Glomerular visceral epithelial cell (primary cell): Measurements from ENCODE around the gene DUSP28.
"Not testable (repeated sequence)": the region's sequence is repeated elsewhere in the genome, so short reads cannot be mapped to it uniquely, and the experiment has no call there.

Experiments
- DNase-seq: peaks from one replicate; pipeline ENCODE4 v3.0.0-alpha.2; 2016; ENCODE audit errors: extremely low spot score

Gene DUSP28

GRCh38 chr2:240560480-240561324 lies 545 bp downstream of the DUSP28 start:
- DNase-seq, result peak; percentile 99

- peak; percentile 42 for DNase-seq
Measured at GRCh38 chr2:240561325-240561971, 1.3 kb downstream of the DUSP28 start.

GRCh38 chr2:240563231-240563630 lies 3.1 kb downstream of the DUSP28 start:
- not testable (repeated sequence) for DNase-seq

GRCh38 chr2:240563951-240564560 lies 3.9 kb downstream of the DUSP28 start:
- no peak for DNase-seq

GRCh38 chr2:240564561-240565332 lies 4.6 kb downstream of the DUSP28 start:
- no peak for DNase-seq

- peak; percentile 98 for DNase-seq
Measured at GRCh38 chr2:240565333-240566202, 5.4 kb downstream of the DUSP28 start.

GRCh38 chr2:240566203-240567136 lies 6.3 kb downstream of the DUSP28 start:
- DNase-seq, result peak; percentile 97

GRCh38 chr2:240567137-240567871 lies 7.1 kb downstream of the DUSP28 start:
- DNase-seq, result no peak

GRCh38 chr2:240567872-240568677 lies 7.9 kb downstream of the DUSP28 start, which contains the start of gene RNPEPL1:
Gene RNPEPL1, plus strand, starts transcription at chr2:240568484. Its CDS starts 103 bp downstream, at chr2:240568587.
- peak; percentile 61 for DNase-seq

GRCh38 chr2:240568678-240569522 lies 8.7 kb downstream of the DUSP28 start:
- DNase-seq, result peak; percentile 79

GRCh38 chr2:240569523-240569997 lies 9.4 kb downstream of the DUSP28 start:
- no peak for DNase-seq

- no peak for DNase-seq
Measured at GRCh38 chr2:240569998-240570530, 9.9 kb downstream of the DUSP28 start.

GRCh38 chr2:240570531-240571313 lies 10.6 kb downstream of the DUSP28 start:
- DNase-seq, result no peak

- no peak for DNase-seq
Measured at GRCh38 chr2:240571314-240571973, 11.3 kb downstream of the DUSP28 start.
